ENCODE measurements around the gene NEK10.

Gene NEK10

GRCh38 chr3:27253831-27254230 lies 115.4 kb downstream of the NEK10 start:
- no peak for DNase-seq (ENCODE audit: low read depth in 1 of 2, low spot score in 1 of 2)

DNA sequence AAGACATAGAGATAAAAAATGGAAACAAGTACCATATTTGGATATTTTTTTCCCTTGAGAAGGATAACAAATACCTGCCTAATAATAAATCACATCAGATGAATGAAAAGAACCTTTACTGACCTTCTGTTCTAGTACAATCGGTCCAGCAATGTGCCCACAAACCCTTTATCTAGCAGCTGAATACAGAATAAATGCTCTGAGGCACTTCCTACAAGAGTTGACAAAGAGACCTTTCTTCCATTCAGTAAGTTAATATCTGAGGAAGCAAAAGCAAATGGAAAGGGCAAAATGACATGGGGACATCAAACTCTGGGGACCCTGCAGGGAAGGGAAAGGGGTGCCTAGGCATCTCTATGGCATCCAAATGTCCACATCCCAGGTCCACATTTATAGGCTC lies 115.8 kb downstream of the NEK10 start:
- DNase-seq (ENCODE audit: low read depth in 1 of 2, low spot score in 1 of 2): no peak

- no peak for DNase-seq (ENCODE audit: low read depth in 1 of 2, low spot score in 1 of 2)
These were observed 116.5 kb downstream of the NEK10 start for GRCh38 chr3:27252646-27253045.

GRCh38 chr3:27244374-27244773 lies 124.8 kb downstream of the NEK10 start:
- no peak for DNase-seq (ENCODE audit: low read depth in 1 of 2, low spot score in 1 of 2)

DNA sequence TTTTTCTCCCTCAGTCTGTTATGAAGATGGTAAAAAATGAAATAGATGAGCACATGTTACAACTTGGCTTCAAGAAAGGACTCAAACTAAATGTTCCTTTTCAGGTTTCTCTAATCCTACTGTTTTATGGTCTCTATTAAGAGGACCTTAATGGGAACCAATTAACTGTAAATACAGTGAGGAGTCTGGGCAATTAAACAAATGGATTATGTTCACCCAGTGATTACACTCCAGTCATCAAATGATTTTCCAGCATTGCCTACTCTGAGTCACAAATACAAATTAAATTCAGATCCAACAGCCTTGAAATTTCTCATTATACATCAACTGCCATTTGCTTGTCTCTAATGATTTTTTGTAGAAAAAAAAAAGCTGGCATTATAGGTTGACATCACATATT lies 129.2 kb downstream of the NEK10 start:
- DNase-seq (ENCODE audit: low read depth in 1 of 2, low spot score in 1 of 2): no peak

DNA sequence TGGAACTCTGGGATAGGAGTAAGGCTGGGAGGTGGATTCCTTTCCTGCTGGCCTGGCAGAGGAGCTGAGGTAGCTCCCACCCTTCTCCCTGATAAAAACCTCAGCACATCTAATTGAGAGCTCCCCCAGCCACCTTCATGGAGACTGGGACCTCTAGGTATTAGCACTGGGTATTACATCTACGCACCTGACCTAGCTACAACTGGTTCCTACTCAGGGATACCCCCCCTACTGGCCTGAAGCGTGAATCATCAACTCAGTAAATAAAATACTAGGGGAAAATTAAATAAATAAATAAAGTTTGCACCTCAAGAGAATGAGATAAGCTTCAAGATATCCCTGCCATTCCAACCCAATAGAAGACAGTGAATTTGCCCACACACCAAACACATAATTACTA lies 140.4 kb downstream of the NEK10 start:
- DNase-seq (ENCODE audit: low read depth in 1 of 2, low spot score in 1 of 2): no peak

DNA sequence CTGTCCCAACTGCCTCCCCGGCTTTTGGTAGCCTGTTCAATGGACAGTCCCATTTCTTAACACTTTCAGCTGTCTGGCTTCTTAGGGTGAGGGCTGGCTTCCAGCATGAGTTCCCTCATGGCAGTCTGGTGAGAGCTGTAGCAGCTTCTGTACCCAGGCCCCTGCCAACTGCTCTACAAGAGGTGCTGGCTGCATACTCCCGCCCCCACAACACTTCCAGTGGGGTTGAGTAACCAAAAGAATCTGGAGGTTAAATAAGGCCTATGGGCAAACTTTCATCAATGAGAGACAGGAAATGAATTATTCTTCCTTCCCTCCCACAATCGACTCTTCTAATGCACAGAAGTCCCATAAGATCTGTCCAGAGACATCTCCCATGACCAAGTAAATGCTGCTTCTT lies 145.0 kb downstream of the NEK10 start:
- DNase-seq (ENCODE audit: low read depth in 1 of 2, low spot score in 1 of 2): no peak

DNA sequence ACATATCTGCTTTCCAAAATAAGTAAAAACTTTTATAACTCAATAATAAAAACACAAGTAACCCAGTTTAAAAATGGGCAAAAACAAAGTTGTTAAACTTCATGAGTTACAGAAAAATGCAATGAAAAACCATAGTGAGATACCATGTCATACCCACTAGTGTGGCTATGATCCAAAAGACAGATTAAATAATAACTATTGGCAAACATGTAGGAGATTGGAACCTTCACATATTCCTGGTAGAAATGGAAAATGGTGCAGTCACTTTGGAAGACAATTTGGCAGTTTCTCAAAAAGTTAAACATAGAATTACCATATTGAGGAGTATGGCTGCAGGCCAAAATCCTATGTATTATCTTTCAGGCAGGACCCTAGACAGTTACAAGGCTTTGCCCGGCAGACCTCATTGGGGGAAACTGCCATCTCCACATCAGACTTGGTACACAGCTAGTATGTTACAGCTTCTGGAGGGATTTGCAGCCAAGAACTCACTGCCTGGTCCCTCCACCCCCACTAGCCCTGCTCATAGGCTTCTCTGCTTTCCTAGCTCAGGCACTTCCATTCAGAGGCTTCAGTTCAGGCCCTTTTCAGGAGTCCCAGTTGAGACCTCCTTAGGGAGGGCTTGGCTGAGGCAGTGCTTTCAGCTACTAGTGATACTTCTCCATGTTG lies 147.8 kb downstream of the NEK10 start:
- DNase-seq (ENCODE audit: low read depth in 1 of 2, low spot score in 1 of 2): no peak

DNA sequence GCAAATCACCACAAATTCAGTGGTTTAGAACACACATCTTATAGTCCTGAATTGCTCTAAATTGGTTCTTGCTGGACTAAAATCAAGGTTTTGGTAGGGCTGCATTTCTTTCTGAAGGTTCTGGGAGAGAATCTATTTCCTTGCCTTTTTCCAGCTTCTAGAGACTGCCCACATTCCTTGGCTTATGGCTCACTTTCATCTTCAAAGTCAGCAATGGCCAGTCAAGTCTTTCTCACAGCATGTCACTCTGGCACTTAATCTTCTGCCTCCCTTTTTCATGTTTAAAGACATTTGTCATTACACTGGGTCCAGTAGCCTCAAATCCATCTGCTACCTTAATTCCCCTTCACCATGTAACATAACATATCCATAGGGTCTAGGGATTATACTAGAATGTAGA lies 149.0 kb downstream of the NEK10 start:
- DNase-seq (ENCODE audit: low read depth in 1 of 2, low spot score in 1 of 2): no peak

DNA sequence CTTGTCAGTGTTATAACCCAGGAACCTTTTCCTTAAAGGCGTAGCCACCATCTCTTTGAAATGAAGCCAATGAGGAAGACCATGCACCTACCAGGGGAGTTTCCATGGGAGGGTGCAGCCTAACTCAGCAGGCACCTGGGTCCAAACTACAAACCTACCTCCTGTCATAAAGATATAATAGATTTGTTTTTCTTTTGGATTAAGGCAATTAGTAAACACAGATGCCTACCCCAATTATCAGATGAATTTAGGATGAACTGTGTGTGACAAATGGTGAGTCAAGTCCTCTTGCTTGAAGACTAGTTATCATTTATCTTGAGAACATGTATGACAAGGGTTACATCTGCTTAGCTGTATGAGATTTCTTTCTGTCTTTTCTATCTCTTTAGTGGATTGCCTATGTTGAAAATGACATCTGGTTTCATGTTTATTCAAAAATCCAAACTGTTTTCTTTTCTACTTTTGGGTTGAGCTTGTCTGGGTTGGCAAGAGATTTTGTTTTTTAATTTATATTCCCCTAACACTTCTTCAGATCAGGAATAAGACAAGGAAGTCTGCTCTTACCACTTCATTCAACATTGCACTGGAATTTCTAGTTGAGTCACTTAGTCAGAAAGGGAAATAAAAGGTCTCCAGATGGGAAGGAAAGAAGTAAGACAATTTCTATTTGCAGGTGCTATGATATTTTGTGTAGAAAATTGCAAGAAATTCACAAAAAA lies 149.9 kb downstream of the NEK10 start:
- DNase-seq (ENCODE audit: low read depth in 1 of 2, low spot score in 1 of 2): no peak

DNA sequence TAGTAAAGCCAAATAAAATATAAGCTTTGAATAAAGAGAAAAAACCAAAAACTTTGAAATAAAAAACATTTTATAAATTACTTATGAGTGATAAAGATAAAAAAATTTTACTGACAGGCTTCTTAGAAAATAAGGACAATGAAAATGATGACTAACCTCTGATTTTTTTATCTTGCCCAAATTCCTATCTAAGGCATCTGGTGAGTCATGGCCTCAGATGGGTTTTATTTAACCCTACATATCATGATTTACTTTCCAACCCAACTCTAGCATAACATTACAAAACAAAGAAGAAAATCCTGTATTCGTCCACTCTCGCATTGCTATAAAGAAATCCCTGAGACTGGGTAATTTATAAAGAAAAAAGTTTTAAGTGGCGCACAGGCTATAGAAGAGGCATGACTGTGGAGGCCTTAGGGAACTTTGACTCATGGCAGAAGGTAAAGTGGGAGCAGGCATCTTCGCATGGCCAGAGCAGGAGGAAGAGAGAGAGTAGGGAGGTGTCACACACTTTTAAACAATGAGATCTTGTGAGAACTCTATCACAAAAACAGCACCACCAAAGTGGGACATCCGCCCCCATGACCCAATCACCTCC lies 152.1 kb downstream of the NEK10 start:
- no peak for DNase-seq (ENCODE audit: low read depth in 1 of 2, low spot score in 1 of 2)

DNA sequence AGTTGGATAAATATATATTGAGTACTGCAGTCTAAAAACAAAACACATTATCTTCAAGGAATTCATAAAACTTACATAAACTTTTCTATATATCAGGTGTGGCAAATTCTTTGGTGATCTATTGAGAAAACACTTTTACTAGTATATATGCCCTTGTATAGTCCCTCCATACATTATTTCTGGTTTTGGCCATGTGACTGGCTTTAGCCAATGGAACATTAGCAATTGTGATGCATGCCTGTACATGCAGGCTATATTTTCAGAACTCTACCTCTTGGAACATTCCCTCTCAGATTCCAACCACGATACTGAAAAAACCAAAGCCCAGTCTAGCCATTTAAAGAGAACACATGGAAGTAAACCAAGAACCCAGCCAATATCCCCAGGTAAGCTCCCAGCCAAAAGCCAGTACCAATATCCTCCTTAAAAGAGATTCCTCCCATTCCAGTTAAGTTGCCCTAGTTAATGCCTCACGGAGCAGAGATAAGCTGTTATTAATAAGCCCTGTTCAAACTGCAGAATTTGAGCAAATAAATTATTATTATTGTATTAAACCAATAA lies 152.8 kb downstream of the NEK10 start:
- DNase-seq (ENCODE audit: low read depth in 1 of 2, low spot score in 1 of 2): no peak

DNA sequence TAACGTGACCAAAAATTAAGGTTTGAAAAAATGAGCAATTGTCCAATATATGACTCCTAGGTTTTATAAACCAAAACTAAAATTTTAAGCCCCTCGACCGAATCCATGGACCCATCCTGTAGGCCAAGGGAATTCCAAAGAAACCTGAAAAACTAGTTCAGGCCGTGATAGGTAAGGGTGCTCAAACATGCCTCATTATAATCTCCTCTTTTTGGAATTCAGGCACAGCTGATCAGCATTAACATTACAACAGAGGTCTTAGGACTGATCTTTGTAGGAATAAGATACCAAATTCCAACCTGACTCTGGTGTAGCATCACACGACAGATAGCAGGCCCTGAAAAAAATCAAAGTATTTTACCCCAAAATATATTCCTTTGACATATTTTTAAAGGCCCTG lies 155.7 kb downstream of the NEK10 start:
- DNase-seq (ENCODE audit: low read depth in 1 of 2, low spot score in 1 of 2): no peak

- no peak for DNase-seq (ENCODE audit: low read depth in 1 of 2, low spot score in 1 of 2)
These were observed 159.4 kb downstream of the NEK10 start for GRCh38 chr3:27209617-27210264.

DNA sequence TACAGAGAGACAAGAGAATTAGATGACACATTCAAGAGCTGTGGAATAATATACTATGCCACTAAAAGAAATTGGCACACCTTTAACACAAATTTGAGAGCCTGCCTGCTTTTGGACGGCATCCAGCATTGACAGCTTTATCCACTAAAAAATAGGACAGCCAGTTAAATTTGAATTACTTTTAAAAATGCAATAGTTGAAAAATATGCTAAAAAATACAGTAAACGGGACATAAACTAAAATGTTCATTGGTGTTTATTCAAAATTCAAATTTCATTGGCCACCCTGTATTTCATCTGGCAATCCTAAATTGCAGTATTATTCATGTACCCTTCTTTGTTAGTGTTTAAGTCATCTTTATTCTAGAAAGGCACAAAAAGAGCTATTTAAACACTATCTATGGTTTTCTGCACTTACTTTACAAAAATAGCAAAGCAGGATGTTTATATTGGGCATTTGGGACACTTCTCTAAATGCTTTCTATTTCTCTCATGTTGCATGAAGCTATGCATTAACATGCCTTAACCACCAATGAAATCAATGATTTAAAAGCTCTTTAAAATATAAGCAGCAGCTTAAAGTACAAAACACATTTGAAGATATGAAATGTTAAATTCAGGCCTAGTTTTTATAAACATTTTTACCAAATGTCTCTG lies 160.1 kb downstream of the NEK10 start:
- no peak for DNase-seq (ENCODE audit: low read depth in 1 of 2, low spot score in 1 of 2)

DNA sequence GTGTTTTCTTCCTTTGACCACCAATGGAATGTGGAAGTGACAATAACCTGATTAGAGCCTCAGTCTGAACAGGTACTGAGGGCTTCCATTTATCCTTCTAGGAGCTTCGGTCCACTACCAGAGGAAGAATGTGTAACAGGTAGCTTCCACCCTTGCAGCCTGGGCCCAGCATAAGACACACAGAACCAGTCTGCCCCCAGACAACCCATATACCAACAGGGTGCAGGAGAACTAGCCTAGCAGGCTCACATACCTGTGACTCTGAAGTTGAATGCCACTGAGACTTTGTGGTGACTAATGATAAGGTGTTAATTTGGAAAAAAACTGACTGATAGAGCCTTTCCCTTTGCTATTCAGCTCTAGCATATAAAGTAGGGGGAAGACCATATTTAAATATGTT lies 166.2 kb downstream of the NEK10 start:
- no peak for DNase-seq (ENCODE audit: low read depth in 1 of 2, low spot score in 1 of 2)

- DNase-seq (ENCODE audit: low read depth in 1 of 2, low spot score in 1 of 2): no peak
These were observed 167.7 kb downstream of the NEK10 start for GRCh38 chr3:27201492-27201891.

GRCh38 chr3:27200721-27201489 lies 168.3 kb downstream of the NEK10 start:
- DNase-seq (ENCODE audit: low read depth in 1 of 2, low spot score in 1 of 2): no peak

DNA sequence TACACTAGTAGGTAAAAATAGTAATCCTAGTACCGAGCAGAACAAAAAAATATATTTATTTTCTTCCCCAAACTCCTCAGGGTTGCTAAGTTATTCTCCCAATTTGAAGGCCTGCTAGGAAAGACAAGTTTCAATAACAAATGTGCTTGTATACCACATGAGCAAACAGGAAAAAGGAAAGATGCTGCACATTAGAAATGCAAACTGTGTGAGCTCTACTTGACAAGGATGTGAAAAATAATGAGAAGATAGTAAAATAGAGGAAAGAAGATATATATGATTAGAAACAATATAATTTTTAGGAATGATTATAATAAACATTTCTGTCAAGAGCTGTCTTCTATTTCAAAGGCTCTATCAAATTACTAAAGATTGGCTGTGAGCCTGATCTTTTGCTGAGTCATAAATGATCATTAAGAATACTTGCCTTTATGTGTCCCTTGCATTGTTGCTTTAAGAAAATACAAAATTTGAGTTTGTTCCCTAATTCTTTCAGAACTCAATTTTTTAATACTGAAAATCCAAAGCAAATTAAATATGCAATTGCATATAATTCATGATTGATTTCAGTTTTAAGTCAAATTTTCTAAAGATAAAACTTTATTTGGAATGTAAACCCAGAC lies 174.2 kb downstream of the NEK10 start:
- DNase-seq (ENCODE audit: low read depth in 1 of 2, low spot score in 1 of 2): no peak

DNA sequence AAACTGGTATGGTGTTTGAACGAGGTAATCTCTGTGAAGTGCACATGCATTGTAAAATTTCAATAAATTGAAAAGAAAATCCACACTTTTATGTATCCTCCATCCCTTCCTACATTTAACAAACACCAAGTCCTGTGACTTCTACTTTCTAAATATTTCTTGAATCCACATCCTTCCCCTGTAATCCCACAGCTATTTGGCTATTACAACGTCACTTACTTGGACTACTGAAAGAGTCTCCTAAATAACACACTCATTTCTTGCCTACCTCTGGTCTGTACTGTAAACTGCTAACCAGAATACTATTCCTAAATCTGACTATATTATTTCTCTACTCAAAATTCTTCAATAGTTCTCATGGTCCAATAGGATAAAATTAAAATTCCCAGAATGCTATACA lies 176.1 kb downstream of the NEK10 start:
- no peak for DNase-seq (ENCODE audit: low read depth in 1 of 2, low spot score in 1 of 2)

Measured in activated CD4-positive, alpha-beta T cell treated with anti-CD3 and anti-CD28 coated beads, Interleukin-2, amount 50 U/mL, for 24 hours (primary cell).